Activated T-cell treated with anti-CD3 and anti-CD28 coated beads for 24 hours (primary cell): ENCODE results near the gene SCN4B.

Experiments used
- DNase-seq: peaks from one replicate; pipeline ENCODE4 v3.0.0-alpha.2; 2020; ENCODE audit warnings: low read depth

Gene SCN4B

GRCh38 chr11:118129471-118130172, 23.0 kb downstream of the SCN4B start:
- DNase-seq: no peak

GRCh38 chr11:118128721-118129470, 23.7 kb downstream of the SCN4B start:
- DNase-seq: no peak

DNA sequence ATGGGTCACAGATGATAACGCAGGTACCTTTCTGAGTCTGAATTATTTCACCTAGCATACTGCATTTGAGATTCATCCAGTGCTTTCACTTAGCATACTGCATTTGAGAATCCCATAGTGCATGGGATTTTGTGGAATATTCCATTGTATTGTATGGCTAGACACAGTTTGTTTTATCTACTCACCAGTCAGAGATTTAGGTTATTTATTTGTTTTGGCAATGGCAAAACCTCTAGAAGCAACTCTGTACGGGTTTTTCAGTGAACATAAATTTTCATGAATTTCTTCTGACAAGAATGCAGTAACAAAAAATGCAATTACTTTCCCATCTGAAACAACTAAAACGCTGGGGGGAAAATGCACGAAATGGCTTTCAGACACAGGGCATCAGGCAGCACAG, 24.3 kb downstream of the SCN4B start:
- no peak for DNase-seq

- no peak for DNase-seq
Measured at GRCh38 chr11:118126082-118126838, 26.4 kb downstream of the SCN4B start.

- DNase-seq: no peak
Measured at GRCh38 chr11:118124929-118125535, 27.6 kb downstream of the SCN4B start.

- no peak for DNase-seq
Measured at GRCh38 chr11:118120793-118121192, 31.8 kb downstream of the SCN4B start.

GRCh38 chr11:118117790-118118601, 34.6 kb downstream of the SCN4B start:
- DNase-seq: no peak

GRCh38 chr11:118115048-118115447, 37.6 kb downstream of the SCN4B start:
- DNase-seq: no peak

DNA sequence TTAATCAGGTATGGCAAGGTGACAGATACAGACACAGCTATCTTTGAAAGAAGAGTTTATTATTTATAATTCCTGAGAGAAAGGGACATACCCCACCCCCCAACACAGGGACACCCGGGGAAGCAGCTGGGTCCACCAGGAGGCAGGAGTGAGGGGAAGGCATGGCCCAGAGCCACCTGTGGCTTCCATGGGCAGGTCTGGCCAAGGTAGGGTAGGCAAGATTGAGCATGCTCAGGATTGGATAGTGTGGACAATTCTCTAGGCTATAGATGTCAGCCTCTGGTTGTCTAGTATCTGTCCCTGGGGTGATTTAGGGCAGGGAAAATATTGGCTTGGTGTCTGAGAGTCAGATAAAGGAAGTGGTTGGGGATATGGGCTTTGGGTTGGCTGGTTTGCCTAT, 38.4 kb downstream of the SCN4B start:
- no peak for DNase-seq

DNA sequence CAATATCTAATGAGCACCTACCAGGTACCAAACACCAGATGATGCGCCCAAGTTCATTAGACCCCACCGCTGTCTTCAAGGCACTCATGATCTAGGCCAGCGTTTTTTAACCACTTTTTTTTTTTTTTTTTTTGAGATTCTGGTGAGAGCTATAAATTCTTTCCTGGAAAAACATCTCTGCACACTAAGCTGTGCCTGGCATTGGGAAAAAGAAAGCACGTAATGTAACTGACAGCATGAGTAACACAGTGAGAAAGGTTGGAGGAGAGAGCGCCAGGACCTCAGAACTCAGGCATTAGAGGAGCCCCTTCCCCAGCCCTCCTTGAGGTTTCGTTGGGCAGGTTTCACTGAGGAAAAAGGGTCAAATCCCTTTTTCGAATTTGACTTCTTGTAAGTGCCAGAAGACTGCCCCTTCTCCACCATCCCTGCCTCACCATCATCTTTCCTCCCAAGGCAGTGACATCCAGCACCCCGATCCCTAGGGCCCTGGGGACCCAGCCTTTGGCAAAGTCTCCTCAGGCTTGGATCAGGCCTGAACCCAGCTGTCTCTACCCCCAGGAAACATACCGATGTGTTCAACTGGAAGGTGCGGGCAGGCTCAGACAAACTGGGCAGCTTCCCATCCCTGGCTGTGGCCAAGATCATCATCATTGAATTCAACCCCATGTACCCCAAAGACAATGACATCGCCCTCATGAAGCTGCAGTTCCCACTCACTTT, 39.8 kb downstream of the SCN4B start:
- no peak for DNase-seq

DNA sequence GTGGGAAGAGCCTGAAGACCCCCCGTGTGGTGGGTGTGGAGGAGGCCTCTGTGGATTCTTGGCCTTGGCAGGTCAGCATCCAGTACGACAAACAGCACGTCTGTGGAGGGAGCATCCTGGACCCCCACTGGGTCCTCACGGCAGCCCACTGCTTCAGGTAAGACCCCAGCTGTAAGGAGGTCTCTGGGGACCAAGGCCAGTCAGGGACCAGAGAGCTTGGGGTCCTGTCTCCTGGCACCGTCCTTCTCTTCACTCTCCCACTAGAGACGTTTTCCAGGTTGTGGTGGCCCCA, 40.9 kb downstream of the SCN4B start:
- no peak for DNase-seq

DNA sequence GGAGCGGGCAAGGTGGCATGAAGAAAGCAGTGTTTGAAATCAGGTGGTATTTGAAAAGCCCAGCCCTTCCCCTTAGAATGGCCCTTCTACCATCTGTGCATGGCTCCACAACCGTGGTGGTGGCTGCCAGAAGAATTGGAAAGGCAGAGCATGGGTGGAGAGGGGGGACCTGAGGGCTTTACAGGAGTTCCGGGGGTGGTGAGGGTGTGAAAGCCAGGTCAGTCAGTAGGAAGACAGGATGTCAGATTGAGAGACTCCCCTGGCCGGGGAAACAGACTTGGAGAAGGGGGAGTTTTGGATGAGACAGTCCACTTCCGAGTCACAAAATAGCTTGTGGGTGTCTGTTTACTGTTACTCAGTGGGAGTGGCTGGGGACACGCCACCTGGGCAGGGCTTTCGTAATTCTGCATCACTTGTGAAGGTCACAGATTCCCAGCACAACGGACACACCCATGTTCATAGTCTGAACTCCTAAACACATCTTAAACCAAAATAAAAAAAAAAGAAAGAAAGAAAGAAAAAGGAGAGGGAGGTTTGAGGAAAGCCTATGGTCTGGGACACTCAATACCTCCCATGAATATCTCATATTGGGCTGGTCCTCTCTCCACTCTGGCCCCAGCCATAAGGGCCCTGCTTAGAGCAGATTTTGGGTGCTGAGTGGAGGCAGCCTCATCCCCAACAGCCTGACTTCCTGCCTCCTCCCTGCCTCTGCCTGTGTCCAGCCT, 41.4 kb downstream of the SCN4B start:
- DNase-seq: no peak

- DNase-seq: no peak
Measured at GRCh38 chr11:118109231-118109630, 43.4 kb downstream of the SCN4B start.

DNA sequence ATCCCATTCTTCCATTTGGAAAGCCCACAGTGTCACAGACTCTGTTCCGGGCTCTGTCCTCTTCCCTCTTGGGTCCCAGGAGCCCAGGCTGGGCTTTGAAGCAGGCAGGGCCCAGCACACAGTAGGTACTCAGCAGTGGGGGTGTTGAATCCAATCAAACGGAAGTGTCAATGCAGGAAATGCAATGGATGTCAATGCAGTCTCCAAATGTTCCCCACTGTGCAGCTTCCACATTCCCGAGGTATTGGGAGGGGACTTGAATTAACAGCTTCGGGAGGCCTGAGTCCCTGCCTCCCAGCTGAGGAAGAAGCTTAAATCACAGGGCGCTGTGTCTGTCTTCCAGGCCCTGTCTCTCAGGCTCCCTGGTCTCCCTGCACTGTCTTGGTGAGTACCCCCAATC, 44.1 kb downstream of the SCN4B start:
- no peak for DNase-seq

GRCh38 chr11:118106789-118107335, 45.8 kb downstream of the SCN4B start:
- no peak for DNase-seq

- DNase-seq: no peak
Measured at GRCh38 chr11:118105657-118106305, 46.8 kb downstream of the SCN4B start.

- no peak for DNase-seq
Measured at GRCh38 chr11:118104491-118104890, 48.1 kb downstream of the SCN4B start.

DNA sequence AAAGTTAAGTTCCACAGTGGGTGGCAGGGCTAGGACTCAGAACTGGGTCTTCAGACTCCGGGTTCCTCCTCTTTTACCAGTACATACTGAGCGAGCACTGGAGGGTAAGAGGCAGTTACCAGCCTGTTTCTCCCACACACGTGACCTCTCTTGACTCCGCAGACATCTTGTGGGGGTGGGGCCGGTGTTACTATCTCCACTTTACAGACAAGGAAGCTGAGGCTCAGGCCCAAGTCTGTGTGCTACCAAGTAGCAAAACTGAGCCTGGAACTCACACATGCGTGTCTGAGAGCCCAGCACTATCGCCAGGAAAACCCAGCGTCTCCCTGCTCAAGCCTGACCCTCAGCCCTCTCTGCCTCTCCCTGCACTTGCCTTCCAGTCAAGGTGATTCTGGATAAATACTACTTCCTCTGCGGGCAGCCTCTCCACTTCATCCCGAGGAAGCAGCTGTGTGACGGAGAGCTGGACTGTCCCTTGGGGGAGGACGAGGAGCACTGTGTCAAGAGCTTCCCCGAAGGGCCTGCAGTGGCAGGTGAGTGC, 49.8 kb downstream of the SCN4B start:
- no peak for DNase-seq

- DNase-seq: no peak
Measured at GRCh38 chr11:118100691-118101232, 51.9 kb downstream of the SCN4B start.
